HEK293T (cell line): ENCODE results near the gene PYGO2.

ENCODE experiments used
- BHLHE40 ChIP-seq: fragments of 450-650 bp; IDR thresholded peaks from 2 replicates; pipeline ENCODE4 v1.6.1; 2016; ENCODE audit warnings: mild to moderate bottlenecking, moderate library complexity, borderline replicate concordance
- CTBP1 ChIP-seq: fragments of 450-650 bp; IDR thresholded peaks from 2 replicates; pipeline ENCODE4 v1.6.1; 2016; ENCODE audit warnings: borderline replicate concordance
- ELF4 ChIP-seq: fragments of 450-650 bp; IDR thresholded peaks from 2 replicates; pipeline ENCODE4 v1.6.1; 2017; ENCODE audit warnings: antibody characterized with exemption
- FOXA1 ChIP-seq: fragments of 450-650 bp; IDR thresholded peaks from 2 replicates; pipeline ENCODE4 v1.6.1; 2016; ENCODE audit warnings: mild to moderate bottlenecking
- FOXK2 ChIP-seq: fragments of 450-650 bp; IDR thresholded peaks from 2 replicates; pipeline ENCODE4 v1.6.1; 2016; ENCODE audit warnings: mild to moderate bottlenecking
- FOXM1 ChIP-seq: fragments of 450-650 bp; IDR thresholded peaks from 2 replicates; pipeline ENCODE4 v1.6.1; 2017; ENCODE audit warnings: mild to moderate bottlenecking, borderline replicate concordance
- L3MBTL2 ChIP-seq: fragments of 450-650 bp; conservative IDR thresholded peaks from 2 replicates; pipeline ENCODE4 v1.6.1; 2016; ENCODE audit warnings: mild to moderate bottlenecking
- LEF1 ChIP-seq: fragments of 450-650 bp; IDR thresholded peaks from 2 replicates; pipeline ENCODE4 v1.6.1; 2017; ENCODE audit warnings: mild to moderate bottlenecking, borderline replicate concordance
- SP1 ChIP-seq: fragments of 450-650 bp; IDR thresholded peaks from 2 replicates; pipeline ENCODE4 v1.6.1; 2017
- SUZ12 ChIP-seq: fragments of 450-650 bp; IDR thresholded peaks from 2 replicates; pipeline ENCODE4 v1.6.1; 2016; ENCODE audit warnings: mild to moderate bottlenecking
- TARDBP ChIP-seq: fragments of 450-650 bp; IDR thresholded peaks from 2 replicates; pipeline ENCODE4 v1.6.1; 2016
- ZNF384 ChIP-seq: fragments of 450-650 bp; IDR thresholded peaks from 2 replicates; pipeline ENCODE4 v1.6.1; 2016
- TF ChIP-seq, protein P1 (sequence below): fragments of 450-650 bp; IDR thresholded peaks from 2 replicates; pipeline ENCODE4 v1.6.1; 2016

DNA sequence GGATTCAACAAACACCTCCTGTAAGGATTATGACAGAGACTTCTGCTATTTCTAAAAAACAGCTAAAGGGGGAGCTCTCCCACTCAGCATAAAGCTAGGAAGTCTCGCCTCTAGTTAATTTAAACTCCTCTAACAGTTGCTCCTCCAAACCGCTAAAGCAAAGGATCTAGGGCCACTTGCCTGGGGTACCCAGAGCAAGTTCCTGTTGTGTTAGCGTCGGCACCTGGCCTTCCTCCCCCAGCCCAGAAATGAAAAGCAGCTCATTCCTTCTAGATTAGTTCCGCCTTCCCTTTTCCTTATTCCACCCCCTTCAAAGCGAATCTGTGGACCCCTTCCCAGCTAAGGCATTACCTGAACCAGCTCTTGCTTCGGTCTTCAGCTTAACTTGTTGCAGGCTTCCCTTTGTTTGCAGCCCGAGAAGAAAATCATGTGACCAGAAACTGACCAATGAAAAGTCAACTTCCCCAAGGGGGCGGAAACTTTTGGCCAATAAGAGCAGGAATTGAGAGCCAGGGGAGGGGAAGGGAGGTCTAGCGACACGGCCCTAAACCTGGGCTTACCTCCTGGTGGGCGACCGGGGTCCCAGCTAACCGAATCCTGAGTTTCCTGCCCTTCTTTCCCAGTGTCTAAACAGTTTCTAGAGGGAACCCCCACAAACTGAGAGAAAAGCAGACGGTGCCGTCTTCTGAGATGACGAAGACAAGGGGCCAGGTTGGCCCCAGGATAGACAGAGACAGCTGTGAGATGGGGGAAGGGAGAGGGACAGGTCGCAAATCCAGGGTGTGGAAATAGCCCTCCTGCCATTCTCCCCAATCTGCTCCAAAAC lies 5.7 kb downstream of the PYGO2 start, which contains the start of gene PBXIP1:
- TF ChIP-seq SP1 (no peak), SUZ12 (no peak), BHLHE40 (no peak), FOXA1 (no peak), CTBP1 (no peak), ZNF384 (no peak), TARDBP (no peak), ELF4 (no peak), L3MBTL2 (peak; percentile 52; the same call in 1 of the 2 replicates), FOXK2 (no peak), FOXM1 (no peak), LEF1 (no peak)
- TF ChIP-seq, protein P1, sequence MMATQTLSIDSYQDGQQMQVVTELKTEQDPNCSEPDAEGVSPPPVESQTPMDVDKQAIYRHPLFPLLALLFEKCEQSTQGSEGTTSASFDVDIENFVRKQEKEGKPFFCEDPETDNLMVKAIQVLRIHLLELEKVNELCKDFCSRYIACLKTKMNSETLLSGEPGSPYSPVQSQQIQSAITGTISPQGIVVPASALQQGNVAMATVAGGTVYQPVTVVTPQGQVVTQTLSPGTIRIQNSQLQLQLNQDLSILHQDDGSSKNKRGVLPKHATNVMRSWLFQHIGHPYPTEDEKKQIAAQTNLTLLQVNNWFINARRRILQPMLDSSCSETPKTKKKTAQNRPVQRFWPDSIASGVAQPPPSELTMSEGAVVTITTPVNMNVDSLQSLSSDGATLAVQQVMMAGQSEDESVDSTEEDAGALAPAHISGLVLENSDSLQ, result no peak
